Epithelial cell of esophagus (primary cell): ENCODE results near the gene ARSD.

Source experiments
- DNase-seq: peaks from one replicate; pipeline ENCODE4 v3.0.0; 2010; ENCODE audit warnings: low read depth
- H3K4me3 ChIP-seq: 2 replicates; pipeline ENCODE4 v1.5.1; 2011; ENCODE audit warnings: mild to moderate bottlenecking, low read length, control low read depth
- TF ChIP-seq, protein P1 (sequence below): IDR thresholded peaks from 2 replicates; pipeline ENCODE4 v1.5.1; 2011; ENCODE audit warnings: low read depth, mild to moderate bottlenecking, low read length, control low read depth, inconsistent platforms; ENCODE audit not compliant: insufficient read depth; ENCODE audit errors: missing control alignments

Gene ARSD

DNA sequence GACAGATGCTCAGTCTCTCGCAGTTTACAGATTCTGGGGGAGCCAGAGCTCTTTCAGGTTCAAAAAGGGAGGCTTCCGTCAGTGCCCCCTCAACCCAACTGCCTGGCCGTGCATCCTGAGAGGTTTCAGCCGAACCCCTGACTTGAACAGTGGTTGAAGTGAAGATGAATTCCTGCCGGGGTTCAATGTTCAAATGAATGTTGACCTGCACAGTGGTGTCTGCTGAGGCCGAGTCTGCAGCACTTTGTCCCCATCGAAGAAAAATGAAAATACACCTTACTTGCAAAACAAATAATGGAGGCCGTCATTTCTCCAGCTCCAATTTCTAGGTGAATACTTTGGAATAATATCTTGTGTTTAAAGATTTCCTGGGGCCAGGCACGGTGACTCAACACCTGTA is 66.7 kb downstream of the ARSD start:
- TF ChIP-seq, protein P1, sequence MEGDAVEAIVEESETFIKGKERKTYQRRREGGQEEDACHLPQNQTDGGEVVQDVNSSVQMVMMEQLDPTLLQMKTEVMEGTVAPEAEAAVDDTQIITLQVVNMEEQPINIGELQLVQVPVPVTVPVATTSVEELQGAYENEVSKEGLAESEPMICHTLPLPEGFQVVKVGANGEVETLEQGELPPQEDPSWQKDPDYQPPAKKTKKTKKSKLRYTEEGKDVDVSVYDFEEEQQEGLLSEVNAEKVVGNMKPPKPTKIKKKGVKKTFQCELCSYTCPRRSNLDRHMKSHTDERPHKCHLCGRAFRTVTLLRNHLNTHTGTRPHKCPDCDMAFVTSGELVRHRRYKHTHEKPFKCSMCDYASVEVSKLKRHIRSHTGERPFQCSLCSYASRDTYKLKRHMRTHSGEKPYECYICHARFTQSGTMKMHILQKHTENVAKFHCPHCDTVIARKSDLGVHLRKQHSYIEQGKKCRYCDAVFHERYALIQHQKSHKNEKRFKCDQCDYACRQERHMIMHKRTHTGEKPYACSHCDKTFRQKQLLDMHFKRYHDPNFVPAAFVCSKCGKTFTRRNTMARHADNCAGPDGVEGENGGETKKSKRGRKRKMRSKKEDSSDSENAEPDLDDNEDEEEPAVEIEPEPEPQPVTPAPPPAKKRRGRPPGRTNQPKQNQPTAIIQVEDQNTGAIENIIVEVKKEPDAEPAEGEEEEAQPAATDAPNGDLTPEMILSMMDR: no peak
- DNase-seq: no peak
- H3K4me3 ChIP-seq: no peak overlapping the region

DNA sequence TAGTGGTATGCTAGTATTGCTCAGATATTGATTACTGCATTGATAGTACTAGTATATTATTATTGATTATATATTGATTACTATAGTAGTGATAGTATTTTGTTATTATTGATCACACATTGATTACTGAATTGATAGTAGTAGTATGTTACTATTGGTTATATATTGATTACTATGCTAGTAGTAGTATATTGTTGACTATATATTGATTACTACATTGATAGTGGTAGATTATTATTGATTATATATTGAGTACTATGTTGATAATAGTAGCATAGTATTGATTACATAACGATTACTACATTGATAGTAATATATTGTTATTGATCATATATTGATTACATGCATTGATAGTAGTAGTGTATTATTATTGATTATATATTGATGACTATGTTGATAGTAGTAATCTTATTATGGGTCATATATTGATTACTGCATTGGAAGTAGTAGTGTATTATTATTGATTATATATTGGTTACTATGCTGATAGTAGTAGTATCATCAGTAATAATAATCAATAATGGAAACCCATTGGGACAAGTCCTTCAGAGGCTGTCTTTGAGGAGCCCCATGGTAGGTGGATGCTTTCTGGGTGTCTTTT is 69.8 kb downstream of the ARSD start:
- H3K4me3 ChIP-seq: no peak overlapping the region
- no peak for DNase-seq
- TF ChIP-seq, protein P1: no peak

DNA sequence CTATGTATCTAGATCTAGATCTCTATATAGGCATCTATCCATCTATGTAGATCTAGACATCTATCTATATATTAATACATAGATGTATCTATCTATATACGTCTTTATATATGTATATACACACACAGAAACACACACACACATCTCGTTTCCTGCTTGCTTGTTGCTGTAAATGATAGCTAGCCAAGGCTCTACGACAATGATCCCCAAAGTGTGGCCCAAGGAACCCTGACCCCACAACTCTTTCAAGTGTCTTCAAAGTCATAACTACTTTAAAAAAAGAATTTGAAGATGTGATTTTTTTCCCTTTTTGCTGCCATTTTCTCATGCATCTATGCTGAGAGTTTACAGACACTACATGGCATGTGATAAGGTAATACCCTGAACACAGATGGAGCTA is 71.6 kb downstream of the ARSD start:
- DNase-seq: no peak
- TF ChIP-seq, protein P1: no peak
- H3K4me3 ChIP-seq: no peak overlapping the region

DNA sequence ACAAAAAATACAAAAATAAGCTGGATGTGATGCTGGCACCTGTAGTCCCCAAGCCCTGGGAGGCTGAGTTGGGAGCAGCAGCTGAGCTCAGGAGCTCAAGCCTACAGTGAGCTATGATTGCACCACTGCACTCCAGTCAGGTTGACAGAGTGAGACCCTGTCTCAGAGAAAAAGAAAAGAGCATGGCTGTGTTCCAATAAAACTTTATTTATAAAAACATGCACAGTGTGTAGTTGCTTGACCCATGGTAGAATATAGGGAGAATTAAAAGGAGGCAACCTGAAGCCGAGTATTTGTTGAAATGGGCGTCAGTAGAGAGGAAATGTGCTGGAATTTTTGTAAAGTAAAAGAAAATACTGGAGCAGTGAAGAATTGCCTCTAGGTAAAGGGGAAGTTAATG is 73.4 kb downstream of the ARSD start:
- no peak overlapping the region for H3K4me3 ChIP-seq
- TF ChIP-seq, protein P1: no peak
- no peak for DNase-seq

DNA sequence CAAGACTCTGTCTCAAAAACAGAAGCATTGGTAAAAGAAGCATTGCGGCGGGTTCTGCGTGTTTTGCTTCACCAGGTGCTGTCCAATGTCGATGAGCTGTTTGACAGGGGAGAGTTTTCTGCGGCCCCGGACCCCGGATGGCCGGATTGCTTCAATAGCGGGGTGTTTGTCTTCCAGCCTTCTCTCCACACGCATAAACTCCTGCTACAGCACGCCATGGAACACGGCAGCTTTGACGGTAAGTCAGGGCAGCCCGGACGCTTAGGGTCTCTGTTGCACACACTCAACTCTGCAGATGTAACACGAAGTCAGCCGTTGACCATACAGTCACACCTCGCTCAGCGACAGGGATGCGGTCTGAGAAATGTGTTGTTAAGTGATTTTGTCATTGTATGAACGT is 74.2 kb downstream of the ARSD start:
- DNase-seq: no peak
- TF ChIP-seq, protein P1: no peak
- H3K4me3 ChIP-seq: no peak overlapping the region
